ENCODE measurements around the gene PPP1R9B. TPM values are rescaled to one million over a fixed set of nuclear protein-coding genes. Genes with fewer than 3 reads are reported as not detected.

Gene PPP1R9B
- total RNA-seq, 1 experiment from 2014 or later: 23.0 TPM

DNA sequence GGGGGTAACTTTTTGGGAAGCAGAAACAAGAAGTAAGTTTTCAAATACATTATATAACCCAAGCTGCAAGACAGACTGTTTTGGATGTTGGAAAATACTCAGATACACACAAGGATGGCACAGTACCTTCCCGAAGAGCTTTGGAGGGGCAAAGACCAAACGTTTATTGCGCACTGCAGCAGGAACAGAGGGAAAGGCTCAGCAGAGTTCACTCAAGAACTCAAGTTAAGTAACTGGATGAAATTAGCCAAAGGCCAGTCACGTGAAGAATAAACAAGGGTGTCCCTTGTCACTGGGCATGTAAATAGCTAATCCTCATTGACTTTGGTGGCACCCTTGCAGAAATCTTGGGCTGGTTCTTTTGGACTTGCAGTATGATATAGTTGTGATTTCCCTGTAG lies 52.6 kb downstream of the PPP1R9B start:
- Histone ChIP-seq H3K23ac (ENCODE audit: insufficient read length, low read depth, low read length) (no peak overlapping the region), H4K8ac (replicated peaks; ENCODE audit: insufficient read length, low read depth, low read length) (no peak overlapping the region), H3K4me1 (ENCODE audit: insufficient read depth, low read length) (no peaks in the 10 kb centered on the region; the same call in 1 of the 2 replicates), H2AK5ac (ENCODE audit: insufficient read length, low read length) (no peak overlapping the region), H3K27ac (ENCODE audit: insufficient read length, low read depth, low read length) (no peak overlapping the region), H2BK120ac (ENCODE audit: low read depth, low read length, poor library complexity, severe bottlenecking) (no peak overlapping the region), H3K56ac (ENCODE audit: insufficient read length, low read depth, low read length) (no peak overlapping the region), H3K14ac (ENCODE audit: insufficient read depth, low read length) (no peak overlapping the region), H3K27me3 (ENCODE audit: insufficient read depth, low read length) (no peaks in the 10 kb centered on the region), H4K5ac (ENCODE audit: insufficient read length, low read depth, low read length) (no peak overlapping the region), H2AFZ (ENCODE audit: low read length) (no peak overlapping the region), H2BK20ac (ENCODE audit: low read depth, low read length, poor library complexity, severe bottlenecking) (no peak overlapping the region), H2BK15ac (ENCODE audit: low read depth, low read length) (no peak overlapping the region), H3K9me3 (ENCODE audit: control insufficient read depth, low read depth, low read length) (no peaks in the 10 kb centered on the region), H3K9ac (ENCODE audit: extremely low read depth, insufficient read length, low read length) (no peak overlapping the region), H3K79me1 (ENCODE audit: insufficient read depth, low read depth, low read length, poor library complexity, severe bottlenecking) (no peaks in the 10 kb centered on the region), H3K18ac (ENCODE audit: insufficient read length, low read depth, low read length) (no peak overlapping the region), H3K4ac (ENCODE audit: low read depth, low read length) (no peak overlapping the region), H3K79me2 (ENCODE audit: insufficient read depth, low read length) (no peaks in the 10 kb centered on the region), H2BK5ac (ENCODE audit: insufficient read length, low read length) (no peak overlapping the region), H3T11ph (ENCODE audit: low read length) (no peak overlapping the region), H3K23me2 (ENCODE audit: insufficient read length, low read depth, low read length, poor library complexity, severe bottlenecking) (peaks cover 12% of the 10 kb centered on the region), H3K4me2 (ENCODE audit: insufficient read depth, insufficient read length, low read length) (no peak overlapping the region), H4K91ac (ENCODE audit: insufficient read length, low read depth, low read length) (no peak overlapping the region), H4K20me1 (ENCODE audit: control insufficient read depth, insufficient read depth, insufficient read length) (no peaks in the 10 kb centered on the region), H2BK12ac (ENCODE audit: insufficient read length, low read depth, low read length) (no peak overlapping the region)
- H3K4me3 Mint-ChIP-seq: no peak overlapping the region
- peaks cover 2% of the 10 kb centered on the region; the same call in 1 of the 2 replicates for H3K27me3 Mint-ChIP-seq (ENCODE audit: low read depth)
- no peaks in the 10 kb centered on the region for H3K9me3 Mint-ChIP-seq
- TF ChIP-seq, protein P1, sequence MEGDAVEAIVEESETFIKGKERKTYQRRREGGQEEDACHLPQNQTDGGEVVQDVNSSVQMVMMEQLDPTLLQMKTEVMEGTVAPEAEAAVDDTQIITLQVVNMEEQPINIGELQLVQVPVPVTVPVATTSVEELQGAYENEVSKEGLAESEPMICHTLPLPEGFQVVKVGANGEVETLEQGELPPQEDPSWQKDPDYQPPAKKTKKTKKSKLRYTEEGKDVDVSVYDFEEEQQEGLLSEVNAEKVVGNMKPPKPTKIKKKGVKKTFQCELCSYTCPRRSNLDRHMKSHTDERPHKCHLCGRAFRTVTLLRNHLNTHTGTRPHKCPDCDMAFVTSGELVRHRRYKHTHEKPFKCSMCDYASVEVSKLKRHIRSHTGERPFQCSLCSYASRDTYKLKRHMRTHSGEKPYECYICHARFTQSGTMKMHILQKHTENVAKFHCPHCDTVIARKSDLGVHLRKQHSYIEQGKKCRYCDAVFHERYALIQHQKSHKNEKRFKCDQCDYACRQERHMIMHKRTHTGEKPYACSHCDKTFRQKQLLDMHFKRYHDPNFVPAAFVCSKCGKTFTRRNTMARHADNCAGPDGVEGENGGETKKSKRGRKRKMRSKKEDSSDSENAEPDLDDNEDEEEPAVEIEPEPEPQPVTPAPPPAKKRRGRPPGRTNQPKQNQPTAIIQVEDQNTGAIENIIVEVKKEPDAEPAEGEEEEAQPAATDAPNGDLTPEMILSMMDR (conservative IDR thresholded peaks at IDR 0.05): no peak
- peaks cover 0 to 8% (median 0%) of the 10 kb centered on the region in 3 experiments; a peak in 4 of 7 replicates for H3K36me3 Mint-ChIP-seq (ENCODE audit: insufficient read depth in 1 of 3, low read depth in 3 of 3)
- no peak for DNase-seq
- no CpG with 5 or more reads among the region's 4 CpGs for WGBS (ENCODE audit: extremely low coverage, insufficient read length, low lambda C conversion rate)
- H3K27ac Mint-ChIP-seq: no peak overlapping the region
- peaks cover 32 to 40% of the 10 kb centered on the region in 2 experiments for H3K4me1 Mint-ChIP-seq
